NCI-H460 (cell line): ENCODE results near the gene DEGS2. TPM values are rescaled to one million over a fixed set of nuclear protein-coding genes. Genes with fewer than 3 reads are reported as not detected.

ENCODE experiments used
- DNase-seq: peaks from one replicate; pipeline ENCODE4 v3.0.0-alpha.2; 2016; ENCODE audit warnings: low read depth; ENCODE audit errors: extremely low read depth
- small RNA-seq, 2 experiments: library from RNA; depleted of rRNA; stranded (forward); fragments of <200 nt; gene quantifications; one replicate each; pipeline ENCODE3, GENCODE V24; 2014
- total RNA-seq: library from RNA; depleted of rRNA; stranded (reverse); fragments of >200 nt; shearing (Covaris generic); gene quantifications from 2 replicates; pipeline ENCODE4 v1.2.3, GENCODE V29; 2014; rRNA removed

Gene DEGS2
- total RNA-seq, 1 experiment from 2014 or later: 0.54 TPM

- no peak for DNase-seq
Measured at GRCh38 chr14:100102156-100102785, 57.2 kb downstream of the DEGS2 start.

DNA sequence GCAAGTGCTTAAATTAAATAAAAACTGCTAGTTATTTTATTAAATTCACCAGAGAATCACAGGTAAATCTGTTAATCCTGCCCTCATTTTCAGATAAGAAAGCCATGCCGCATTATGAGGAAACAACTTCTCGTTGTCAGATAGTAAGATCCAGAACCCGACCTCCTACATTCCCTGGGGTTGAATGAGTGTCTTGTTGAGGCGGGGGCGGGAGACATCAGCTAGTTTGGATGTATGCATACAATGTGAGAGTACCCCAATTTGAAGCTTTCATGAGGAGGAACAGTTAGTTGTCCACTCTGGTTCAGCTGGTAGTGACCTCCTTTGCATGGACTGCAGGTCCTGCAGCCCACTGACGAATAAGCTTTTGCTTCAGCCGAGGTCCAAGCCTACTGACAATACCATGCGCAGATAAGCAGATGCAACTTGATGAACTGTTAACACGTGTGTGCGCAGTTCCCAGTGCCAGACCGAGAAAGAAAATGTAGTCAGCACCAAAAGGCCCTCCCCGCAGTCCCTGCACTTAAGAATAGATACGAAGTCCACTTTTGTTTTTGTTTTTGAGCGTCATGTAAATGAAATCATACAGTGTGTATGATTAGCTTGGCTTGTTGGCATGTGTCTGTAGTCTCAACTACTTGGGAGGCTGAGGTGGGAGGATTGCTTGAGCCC, 59.3 kb downstream of the DEGS2 start:
- no peak for DNase-seq

DNA sequence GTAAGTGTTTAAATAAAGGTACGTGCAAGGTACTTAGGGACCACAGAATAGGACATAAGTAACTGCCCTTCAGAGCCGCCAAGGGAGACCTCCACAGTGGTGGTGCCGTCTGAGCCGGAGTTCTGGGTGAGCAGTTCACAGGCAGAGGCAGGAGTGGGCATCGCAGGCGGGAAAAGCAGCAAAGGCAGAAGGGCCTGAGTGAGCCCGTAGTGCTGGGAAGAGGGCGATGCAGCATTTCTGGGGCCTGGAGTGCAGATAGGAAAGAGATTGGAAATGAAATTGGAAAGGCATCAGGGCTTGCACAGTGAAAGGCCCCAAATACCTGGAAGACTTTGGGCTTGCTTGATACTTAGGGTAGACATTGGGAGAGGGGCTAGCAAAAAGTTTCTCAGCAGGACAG, 61.3 kb downstream of the DEGS2 start:
- DNase-seq: no peak

GRCh38 chr14:100096656-100097055, 62.8 kb downstream of the DEGS2 start:
- DNase-seq: no peak

Small RNAs within 50 kb of the gene (small RNA-seq; reads per million reads assigned to genes)
- gene MIR151B (0 to 1.2 reads per million in 2 experiments), gene MIR342 (1.2 to 10.0 reads per million in 2 experiments)

Other genes with a start within 250 kb of the DEGS2 start
- gene EVL, start 94.2 kb downstream of the DEGS2 start, total RNA-seq: 22.9 and 23.4 TPM in 2 replicates
- 51.7 and 54.4 TPM in 2 replicates for gene YY1, start 79.5 kb upstream of the DEGS2 start, total RNA-seq
- gene SLC25A29, start 146.8 kb upstream of the DEGS2 start, total RNA-seq: 30.0 and 34.8 TPM in 2 replicates
- gene SLC25A47, start 163.7 kb upstream of the DEGS2 start, total RNA-seq: not detected in 2 replicates
- gene WDR25, start 216.8 kb upstream of the DEGS2 start, total RNA-seq: 42.9 and 50.7 TPM in 2 replicates